Left ventricle myocardium inferior (tissue), 1 donor: ENCODE data around the gene HOXB1. TPM values are rescaled to one million over a fixed set of nuclear protein-coding genes. Genes with fewer than 3 reads are reported as not detected.

ENCODE experiments used
- DNase-seq: peaks from one replicate; pipeline ENCODE4 v3.0.0-alpha.2; 2020
- H3K27ac ChIP-seq: fragments of 200-600 bp; replicated peaks from 2 replicates; pipeline ENCODE4 v1.8.0; 2021
- H3K27me3 ChIP-seq: fragments of 200-600 bp; 2 replicates; pipeline ENCODE4 v1.8.0; 2021; ENCODE audit warnings: low read depth
- H3K36me3 ChIP-seq: fragments of 200-600 bp; 2 replicates; pipeline ENCODE4 v1.8.0; 2021
- H3K4me1 ChIP-seq: fragments of 200-600 bp; 2 replicates; pipeline ENCODE4 v1.8.0; 2021
- H3K4me3 ChIP-seq: fragments of 200-600 bp; 2 replicates; pipeline ENCODE4 v1.8.0; 2021; ENCODE audit warnings: mild to moderate bottlenecking, moderate library complexity
- H3K9me3 ChIP-seq: fragments of 200-600 bp; replicated peaks from 2 replicates; pipeline ENCODE4 v1.8.0; 2021
- intact Hi-C: fragments of 100-400 bp; cut with micrococcal nuclease; formaldehyde crosslinking; loops from one replicate; pipeline ENCODE4 v1.11.0; 2022
- total RNA-seq: library from RNA; stranded (reverse); fragmentation: NEBNext Ultra II Directional; extraction: Animal tissue kit (Norgen Biotek cat#: 25700); gene quantifications from one replicate; pipeline ENCODE4 v1.2.1, GENCODE V29; 2021
- TF ChIP-seq, protein P1 (sequence below): fragments of 200-600 bp; IDR thresholded peaks from 2 replicates; pipeline ENCODE4 v1.8.0; 2021; ENCODE audit warnings: antibody characterized with exemption, mild to moderate bottlenecking, borderline replicate concordance
- donor health status: DM: no; HTN: yes; CAD: no; lungs with severe emphysema.

HOXB1 gene
- total RNA-seq, 1 donor from 2014 or later, result not detected

DNA sequence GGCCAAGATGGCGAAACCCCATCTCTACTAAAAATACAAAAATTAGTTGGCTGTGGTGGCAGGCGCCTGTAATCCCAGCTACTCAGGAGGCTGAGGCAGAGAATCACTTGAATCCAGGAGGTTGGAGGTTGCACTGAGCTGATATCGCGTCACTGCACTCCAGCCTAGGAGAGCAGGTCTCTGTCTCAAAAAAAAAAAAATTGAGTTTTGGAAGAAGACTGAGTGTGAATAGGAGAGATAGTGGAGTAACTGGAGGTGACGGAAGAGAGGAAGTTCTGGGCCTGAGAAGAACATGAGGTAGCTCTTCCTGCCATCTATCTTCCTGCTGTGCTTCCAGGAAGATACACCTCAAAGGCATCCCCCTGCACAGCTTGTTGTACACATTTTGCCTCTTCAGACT lies 11.4 kb downstream of the HOXB1 start:
- intact Hi-C loops, result no loop called here
- no peaks in the 10 kb centered on the region for H3K36me3 ChIP-seq
- H3K4me3 ChIP-seq, result no peak overlapping the region
- DNase-seq, result no peak
- H3K27ac ChIP-seq, result no peak overlapping the region
- TF ChIP-seq, protein P1, sequence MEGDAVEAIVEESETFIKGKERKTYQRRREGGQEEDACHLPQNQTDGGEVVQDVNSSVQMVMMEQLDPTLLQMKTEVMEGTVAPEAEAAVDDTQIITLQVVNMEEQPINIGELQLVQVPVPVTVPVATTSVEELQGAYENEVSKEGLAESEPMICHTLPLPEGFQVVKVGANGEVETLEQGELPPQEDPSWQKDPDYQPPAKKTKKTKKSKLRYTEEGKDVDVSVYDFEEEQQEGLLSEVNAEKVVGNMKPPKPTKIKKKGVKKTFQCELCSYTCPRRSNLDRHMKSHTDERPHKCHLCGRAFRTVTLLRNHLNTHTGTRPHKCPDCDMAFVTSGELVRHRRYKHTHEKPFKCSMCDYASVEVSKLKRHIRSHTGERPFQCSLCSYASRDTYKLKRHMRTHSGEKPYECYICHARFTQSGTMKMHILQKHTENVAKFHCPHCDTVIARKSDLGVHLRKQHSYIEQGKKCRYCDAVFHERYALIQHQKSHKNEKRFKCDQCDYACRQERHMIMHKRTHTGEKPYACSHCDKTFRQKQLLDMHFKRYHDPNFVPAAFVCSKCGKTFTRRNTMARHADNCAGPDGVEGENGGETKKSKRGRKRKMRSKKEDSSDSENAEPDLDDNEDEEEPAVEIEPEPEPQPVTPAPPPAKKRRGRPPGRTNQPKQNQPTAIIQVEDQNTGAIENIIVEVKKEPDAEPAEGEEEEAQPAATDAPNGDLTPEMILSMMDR, result no peak
- no peaks in the 10 kb centered on the region for H3K4me1 ChIP-seq
- no peaks in the 10 kb centered on the region for H3K9me3 ChIP-seq
- peaks cover 99% of the 10 kb centered on the region for H3K27me3 ChIP-seq

DNA sequence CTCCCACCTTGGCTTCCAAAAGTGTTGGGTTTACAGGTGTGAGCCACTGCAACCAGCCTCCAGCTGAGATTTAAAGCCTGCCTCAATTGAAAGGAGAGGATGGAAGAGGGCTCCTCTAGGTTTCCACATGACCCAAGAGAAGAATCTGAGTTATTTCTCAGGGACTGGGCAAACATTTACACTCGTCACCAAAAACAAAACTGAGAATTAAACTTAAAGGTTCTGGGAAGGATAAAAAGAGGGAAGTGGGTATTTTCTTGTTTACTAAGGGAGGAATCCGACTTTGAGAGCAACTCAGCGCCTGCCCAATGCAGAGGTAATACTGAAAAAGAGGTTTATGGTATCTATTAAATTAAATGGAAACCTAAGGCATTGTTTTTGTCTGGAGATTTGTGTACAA lies 13.3 kb downstream of the HOXB1 start:
- Histone ChIP-seq H3K27me3 (peaks cover 100% of the 10 kb centered on the region), H3K4me3 (no peak overlapping the region), H3K4me1 (no peaks in the 10 kb centered on the region), H3K9me3 (no peaks in the 10 kb centered on the region), H3K36me3 (no peaks in the 10 kb centered on the region), H3K27ac (no peak overlapping the region)
- no peak for DNase-seq
- TF ChIP-seq, protein P1, result no peak
- intact Hi-C loops, result no loop called here

DNA sequence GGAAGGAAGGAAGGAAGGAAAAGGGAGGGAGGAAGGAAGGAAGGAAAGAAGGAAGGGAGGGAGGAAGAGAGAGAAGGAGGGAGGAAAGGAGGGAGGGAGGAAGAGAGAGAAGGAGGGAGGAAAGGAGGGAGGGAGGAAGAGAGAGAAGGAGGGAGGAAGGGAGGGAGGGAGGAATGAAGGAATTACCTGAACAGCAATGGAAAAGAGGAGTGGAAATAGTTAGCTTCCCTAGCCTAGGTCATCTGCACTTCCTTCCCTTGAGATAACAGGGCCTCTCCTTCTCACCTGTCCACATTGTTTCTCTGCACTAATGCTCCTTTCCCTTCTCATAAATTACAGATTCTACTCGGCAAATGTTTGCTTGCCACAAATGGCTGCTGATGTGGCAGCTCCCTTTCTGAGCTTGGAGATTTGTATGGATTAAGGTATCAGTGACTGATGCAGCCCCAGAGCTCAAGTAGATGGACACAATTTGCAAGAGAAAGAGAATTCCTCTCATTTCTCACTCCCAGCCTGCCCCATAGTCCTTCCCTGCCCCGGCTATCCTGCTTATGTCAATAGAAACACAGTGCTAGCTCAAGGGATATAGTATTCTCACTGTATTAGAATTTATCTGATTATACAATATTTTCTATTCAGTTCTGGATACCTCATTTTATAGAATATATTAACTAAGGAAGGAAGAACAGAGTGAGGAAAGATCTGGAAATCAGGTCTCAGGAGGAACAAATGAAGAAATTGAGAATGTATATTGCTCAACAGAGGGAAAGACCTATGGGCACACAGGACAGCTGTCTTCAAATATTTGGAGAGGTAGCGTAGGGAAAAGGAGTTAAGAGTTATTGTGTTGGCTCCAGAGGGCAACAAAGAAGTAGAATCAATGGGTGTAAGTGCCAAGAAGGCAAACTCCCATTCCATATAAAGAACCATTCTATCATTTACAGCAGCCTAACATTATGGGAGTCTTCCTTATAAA lies 14.6 kb downstream of the HOXB1 start:
- no peak overlapping the region for H3K27ac ChIP-seq
- intact Hi-C loops, result no loop called here
- TF ChIP-seq, protein P1, result no peak

GRCh38 chr17:48514477-48514876 lies 16.3 kb downstream of the HOXB1 start:
- Histone ChIP-seq H3K27ac (no peak overlapping the region), H3K36me3 (no peaks in the 10 kb centered on the region), H3K27me3 (peaks cover 100% of the 10 kb centered on the region), H3K9me3 (no peaks in the 10 kb centered on the region), H3K4me1 (no peaks in the 10 kb centered on the region), H3K4me3 (no peak overlapping the region)
- TF ChIP-seq, protein P1, result no peak
- intact Hi-C loops, result no loop called here
- DNase-seq, result no peak

More for the DNA sequence above, 14.6 kb downstream of the HOXB1 start:
- no peak overlapping the region for H3K4me3 ChIP-seq
- H3K9me3 ChIP-seq, result no peaks in the 10 kb centered on the region
- H3K27me3 ChIP-seq, result peaks cover 100% of the 10 kb centered on the region
- H3K4me1 ChIP-seq, result no peaks in the 10 kb centered on the region
- H3K36me3 ChIP-seq, result no peaks in the 10 kb centered on the region
- DNase-seq, result no peak

GRCh38 chr17:48513666-48514455 lies 16.9 kb downstream of the HOXB1 start:
- no peaks in the 10 kb centered on the region for H3K4me1 ChIP-seq
- no peak overlapping the region for H3K4me3 ChIP-seq
- no peak overlapping the region for H3K27ac ChIP-seq
- peaks cover 100% of the 10 kb centered on the region for H3K27me3 ChIP-seq
- H3K9me3 ChIP-seq, result no peaks in the 10 kb centered on the region
- intact Hi-C loops, result no loop called here
- DNase-seq, result no peak
- no peaks in the 10 kb centered on the region for H3K36me3 ChIP-seq
- TF ChIP-seq, protein P1, result no peak
